Astrocyte (in vitro differentiated cells and primary cell): Measurements from ENCODE around the gene ISLR2.

ENCODE experiments used
- EZH2 ChIP-seq: IDR thresholded peaks from 2 replicates; pipeline ENCODE4 v1.6.1; 2012; ENCODE audit warnings: mild to moderate bottlenecking, low read length, inconsistent platforms; ENCODE audit not compliant: insufficient read depth
- TF ChIP-seq, protein P1 (sequence below): IDR thresholded peaks from 2 replicates; pipeline ENCODE4 v1.5.1; 2011; ENCODE audit warnings: low read depth, mild to moderate bottlenecking, inconsistent platforms, low read length, moderate library complexity; ENCODE audit not compliant: insufficient read depth

DNA sequence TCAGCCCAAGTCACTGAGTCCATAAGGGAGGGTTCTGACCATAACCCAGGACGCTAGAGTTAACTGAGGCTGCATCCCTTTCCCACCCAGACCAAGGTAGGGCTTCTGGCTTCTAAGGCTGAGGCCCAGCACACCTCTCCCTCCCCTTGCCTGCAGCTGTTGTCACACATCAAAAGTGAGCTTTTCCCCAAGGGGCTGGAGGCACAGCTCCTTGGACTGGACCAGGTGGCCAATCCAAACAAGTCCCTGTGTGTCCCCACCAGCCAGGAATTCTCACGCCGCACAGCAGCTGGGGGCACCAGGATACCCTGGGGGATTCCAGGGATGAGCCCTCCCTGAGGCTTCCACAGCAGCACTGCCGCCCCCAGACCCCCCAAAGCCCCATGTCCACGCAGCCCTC, 22.3 kb upstream of the ISLR2 start:
- TF ChIP-seq EZH2, result no peak
- TF ChIP-seq, protein P1, sequence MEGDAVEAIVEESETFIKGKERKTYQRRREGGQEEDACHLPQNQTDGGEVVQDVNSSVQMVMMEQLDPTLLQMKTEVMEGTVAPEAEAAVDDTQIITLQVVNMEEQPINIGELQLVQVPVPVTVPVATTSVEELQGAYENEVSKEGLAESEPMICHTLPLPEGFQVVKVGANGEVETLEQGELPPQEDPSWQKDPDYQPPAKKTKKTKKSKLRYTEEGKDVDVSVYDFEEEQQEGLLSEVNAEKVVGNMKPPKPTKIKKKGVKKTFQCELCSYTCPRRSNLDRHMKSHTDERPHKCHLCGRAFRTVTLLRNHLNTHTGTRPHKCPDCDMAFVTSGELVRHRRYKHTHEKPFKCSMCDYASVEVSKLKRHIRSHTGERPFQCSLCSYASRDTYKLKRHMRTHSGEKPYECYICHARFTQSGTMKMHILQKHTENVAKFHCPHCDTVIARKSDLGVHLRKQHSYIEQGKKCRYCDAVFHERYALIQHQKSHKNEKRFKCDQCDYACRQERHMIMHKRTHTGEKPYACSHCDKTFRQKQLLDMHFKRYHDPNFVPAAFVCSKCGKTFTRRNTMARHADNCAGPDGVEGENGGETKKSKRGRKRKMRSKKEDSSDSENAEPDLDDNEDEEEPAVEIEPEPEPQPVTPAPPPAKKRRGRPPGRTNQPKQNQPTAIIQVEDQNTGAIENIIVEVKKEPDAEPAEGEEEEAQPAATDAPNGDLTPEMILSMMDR, result no peak
